GM12801 (cell line): Measurements from ENCODE around the gene ATXN1.

Experiments used
- CTCF ChIP-seq: IDR thresholded peaks from one replicate; pipeline ENCODE4 v1.5.1; 2011; ENCODE audit warnings: control low read depth; ENCODE audit not compliant: insufficient read length; ENCODE audit errors: extremely low read depth

The ATXN1 gene

GRCh38 chr6:16764188-16764950 is 3.1 kb upstream of the ATXN1 start:
- no peak for TF ChIP-seq CTCF

- TF ChIP-seq CTCF, result peak; percentile 90
Observed at GRCh38 chr6:16762550-16763477, 1.6 kb upstream of the ATXN1 start.

GRCh38 chr6:16762268-16762549 is 949 bp upstream of the ATXN1 start:
- TF ChIP-seq CTCF, result no peak

GRCh38 chr6:16761471-16762267 is 409 bp upstream of the ATXN1 start:
- TF ChIP-seq CTCF, result no peak

GRCh38 chr6:16759646-16760515 is 1.4 kb downstream of the ATXN1 start:
- TF ChIP-seq CTCF, result no peak

GRCh38 chr6:16759181-16759645 is 2.0 kb downstream of the ATXN1 start:
- no peak for TF ChIP-seq CTCF
